ENCODE measurements around the gene ABHD4. TPM values are rescaled to one million over a fixed set of nuclear protein-coding genes. Genes with fewer than 3 reads are reported as not detected.

ABHD4 gene
- total RNA-seq, 2 experiments from 2014 or later: 5.6 to 15.6 TPM

GRCh38 chr14:22601456-22601855 is 3.4 kb downstream of the ABHD4 start:
- Histone ChIP-seq H3K4me2 (ENCODE audit: low read length) (peak overlapping the region; percentile 21), H3K9me2 (ENCODE audit: insufficient read depth, low read length) (no peaks in the 10 kb centered on the region), H4K20me1 (ENCODE audit: insufficient read depth, low read length) (no peaks in the 10 kb centered on the region), H2AFZ (ENCODE audit: low read length) (no peak overlapping the region; the same call in 1 of the 2 replicates), H3K79me2 (ENCODE audit: insufficient read depth, low read depth, low read length) (no peaks in the 10 kb centered on the region), H3K9me3 (ENCODE audit: low read length) (no peaks in the 10 kb centered on the region), H3K4me3 (ENCODE audit: low read depth, low read length, poor library complexity, severe bottlenecking) (peak overlapping the region; percentile 10), H3K27ac (ENCODE audit: low read depth, low read length, poor library complexity, severe bottlenecking) (peak overlapping the region; percentile 32), H3K36me3 (ENCODE audit: insufficient read depth, low read length) (peaks cover 15% of the 10 kb centered on the region; the same call in 1 of the 2 replicates), H3K4me1 (ENCODE audit: insufficient read depth, low read length, poor library complexity, severe bottlenecking) (peaks cover 48% of the 10 kb centered on the region)
- CTCF ChIA-PET (ENCODE audit: unreplicated experiment): interaction anchor here (0.5 kb wide), 2 partner anchors 17 to 219 kb away, joined by 3 to 5 read pairs; no protein-coding TSS in a partner anchor
- POLR2A ChIA-PET: interaction anchor here (0.5 to 6.4 kb wide), 4 partner anchors 10 to 280 kb away, joined by 3 to 47 read pairs (median 3); partner anchors contain the start of gene DAD1
- no peak for DNase-seq (ENCODE audit: low spot score)
- BruUV-seq (replicated peaks): no TSS peak
- no peak for TF ChIP-seq EZH2phosphoT487 (IDR thresholded peaks at IDR 0.05; ENCODE audit: borderline replicate concordance, low read depth, low read length)
- TF ChIP-seq CTCF (conservative IDR thresholded peaks at IDR 0.05; ENCODE audit: low read length): no peak
- intact Hi-C loops (cut with micrococcal nuclease; ENCODE audit: unreplicated experiment): no loop called here

- Histone ChIP-seq H3K4me3 (ENCODE audit: low read depth, low read length, poor library complexity, severe bottlenecking) (peak overlapping the region; percentile 10), H3K4me2 (ENCODE audit: low read length) (peak overlapping the region; percentile 21)
- intact Hi-C loops (cut with micrococcal nuclease; ENCODE audit: unreplicated experiment): no loop called here
These were observed 3.9 kb downstream of the ABHD4 start for GRCh38 chr14:22601996-22602395.

More at GRCh38 chr14:22601996-22602395, 3.9 kb downstream of the ABHD4 start:
- Histone ChIP-seq H4K20me1 (ENCODE audit: insufficient read depth, low read length) (no peaks in the 10 kb centered on the region), H3K36me3 (ENCODE audit: insufficient read depth, low read length) (peaks cover 15% of the 10 kb centered on the region; the same call in 1 of the 2 replicates), H3K9me3 (ENCODE audit: low read length) (no peaks in the 10 kb centered on the region), H3K4me1 (ENCODE audit: insufficient read depth, low read length, poor library complexity, severe bottlenecking) (peaks cover 48% of the 10 kb centered on the region), H3K79me2 (ENCODE audit: insufficient read depth, low read depth, low read length) (no peaks in the 10 kb centered on the region), H3K9me2 (ENCODE audit: insufficient read depth, low read length) (no peaks in the 10 kb centered on the region), H2AFZ (ENCODE audit: low read length) (no peak overlapping the region; the same call in 1 of the 2 replicates), H3K27ac (ENCODE audit: low read depth, low read length, poor library complexity, severe bottlenecking) (peak overlapping the region; percentile 32)
- CTCF ChIA-PET (ENCODE audit: unreplicated experiment): interaction anchor here (0.5 kb wide), 1 partner anchor 17 kb away, joined by 3 read pairs; no protein-coding TSS in a partner anchor
- TF ChIP-seq EZH2phosphoT487 (IDR thresholded peaks at IDR 0.05; ENCODE audit: borderline replicate concordance, low read depth, low read length) (no peak), CTCF (conservative IDR thresholded peaks at IDR 0.05; ENCODE audit: low read length) (no peak)
- POLR2A ChIA-PET: interaction anchor here (0.5 to 6.4 kb wide), 4 partner anchors 9 to 281 kb away, joined by 3 to 47 read pairs (median 3); partner anchors contain the start of gene DAD1
- BruUV-seq (replicated peaks): no TSS peak
- DNase-seq (ENCODE audit: low spot score): peak; percentile 29
